A549 (cell line): ENCODE data around the gene EXT2.

Source experiments
- BHLHE40 ChIP-seq: IDR thresholded peaks from 2 replicates; pipeline ENCODE4 v1.6.1; 2012; ENCODE audit warnings: low read depth, low read length, inconsistent platforms
- CTCF ChIP-seq: fragments of >200 bp; sonication (Bioruptor Twin); formaldehyde crosslinking; IDR thresholded peaks from 3 replicates; pipeline ENCODE4 v1.5.1; 2016

- TF ChIP-seq BHLHE40 (no peak), CTCF (no peak)
Measured at GRCh38 chr11:44125598-44125997, 30.1 kb downstream of the EXT2 start.
